ENCODE measurements around the gene TDO2. TPM values are rescaled to one million over a fixed set of nuclear protein-coding genes. Genes with fewer than 3 reads are reported as not detected.

Gene TDO2
- total RNA-seq, 1 donor from 2014 or later: not detected

GRCh38 chr4:155911905-155912304, 8.4 kb downstream of the TDO2 start:
- peaks cover 31% of the 10 kb centered on the region for H3K27me3 Mint-ChIP-seq (ENCODE audit: unreplicated experiment)
- no peak overlapping the region for H3K27ac Mint-ChIP-seq (ENCODE audit: unreplicated experiment)
- peaks cover 17% of the 10 kb centered on the region for H3K4me1 Mint-ChIP-seq (ENCODE audit: unreplicated experiment)
- H3K36me3 Mint-ChIP-seq (ENCODE audit: unreplicated experiment): peaks cover 4% of the 10 kb centered on the region
- no peak overlapping the region for H3K4me3 Mint-ChIP-seq (ENCODE audit: unreplicated experiment)
- no peak for DNase-seq (ENCODE audit: extremely low spot score, unreplicated experiment)
- TF ChIP-seq CTCF (IDR thresholded peaks at IDR 0.05): no peak
- no peaks in the 10 kb centered on the region for H3K9me3 Mint-ChIP-seq (ENCODE audit: unreplicated experiment)

- no peak for TF ChIP-seq CTCF (IDR thresholded peaks at IDR 0.05)
- H3K27me3 Mint-ChIP-seq (ENCODE audit: unreplicated experiment): peaks cover 33% of the 10 kb centered on the region
- H3K4me1 Mint-ChIP-seq (ENCODE audit: unreplicated experiment): no peaks in the 10 kb centered on the region
- DNase-seq (ENCODE audit: extremely low spot score, unreplicated experiment): no peak
- no peak overlapping the region for H3K4me3 Mint-ChIP-seq (ENCODE audit: unreplicated experiment)
- peaks cover 2% of the 10 kb centered on the region for H3K36me3 Mint-ChIP-seq (ENCODE audit: unreplicated experiment)
- no peak overlapping the region for H3K27ac Mint-ChIP-seq (ENCODE audit: unreplicated experiment)
- no peaks in the 10 kb centered on the region for H3K9me3 Mint-ChIP-seq (ENCODE audit: unreplicated experiment)
These were observed 11.3 kb downstream of the TDO2 start for GRCh38 chr4:155914782-155915181.

- Mint-ChIP-seq H3K27me3 (ENCODE audit: unreplicated experiment) (peaks cover 24% of the 10 kb centered on the region), H3K4me1 (ENCODE audit: unreplicated experiment) (no peaks in the 10 kb centered on the region), H3K9me3 (ENCODE audit: unreplicated experiment) (no peaks in the 10 kb centered on the region), H3K4me3 (ENCODE audit: unreplicated experiment) (no peak overlapping the region), H3K27ac (ENCODE audit: unreplicated experiment) (no peak overlapping the region), H3K36me3 (ENCODE audit: unreplicated experiment) (peaks cover 4% of the 10 kb centered on the region)
- no peak for TF ChIP-seq CTCF (IDR thresholded peaks at IDR 0.05)
- DNase-seq (ENCODE audit: extremely low spot score, unreplicated experiment): no peak
These were observed 18.1 kb downstream of the TDO2 start for GRCh38 chr4:155921597-155921996.

- Mint-ChIP-seq H3K27ac (ENCODE audit: unreplicated experiment) (no peak overlapping the region), H3K9me3 (ENCODE audit: unreplicated experiment) (no peaks in the 10 kb centered on the region), H3K36me3 (ENCODE audit: unreplicated experiment) (peaks cover 2% of the 10 kb centered on the region)
These were observed 21.1 kb downstream of the TDO2 start for GRCh38 chr4:155924637-155925036.

GRCh38 chr4:155929833-155930232, 26.3 kb downstream of the TDO2 start:
- no peak for DNase-seq (ENCODE audit: extremely low spot score, unreplicated experiment)
- no peak overlapping the region for H3K27ac Mint-ChIP-seq (ENCODE audit: unreplicated experiment)
- peaks cover 16% of the 10 kb centered on the region for H3K9me3 Mint-ChIP-seq (ENCODE audit: unreplicated experiment)
- H3K27me3 Mint-ChIP-seq (ENCODE audit: unreplicated experiment): no peaks in the 10 kb centered on the region
- no peak for TF ChIP-seq CTCF (IDR thresholded peaks at IDR 0.05)
- no peak overlapping the region for H3K4me3 Mint-ChIP-seq (ENCODE audit: unreplicated experiment)
- peaks cover 1% of the 10 kb centered on the region for H3K36me3 Mint-ChIP-seq (ENCODE audit: unreplicated experiment)
- H3K4me1 Mint-ChIP-seq (ENCODE audit: unreplicated experiment): no peaks in the 10 kb centered on the region

More at GRCh38 chr4:155924637-155925036, 21.1 kb downstream of the TDO2 start:
- no peaks in the 10 kb centered on the region for H3K4me1 Mint-ChIP-seq (ENCODE audit: unreplicated experiment)
- H3K27me3 Mint-ChIP-seq (ENCODE audit: unreplicated experiment): peaks cover 13% of the 10 kb centered on the region
- TF ChIP-seq CTCF (IDR thresholded peaks at IDR 0.05): no peak
- H3K4me3 Mint-ChIP-seq (ENCODE audit: unreplicated experiment): no peak overlapping the region
- no peak for DNase-seq (ENCODE audit: extremely low spot score, unreplicated experiment)
